SK-N-SH (cell line): ENCODE data around the gene MYPN. TPM values are rescaled to one million over a fixed set of nuclear protein-coding genes. Genes with fewer than 3 reads are reported as not detected.

Experiments used
- CTCF ChIA-PET: fragments of 300-600, 350-600 bp; formaldehyde crosslinking; extraction: SDS; loops from one replicate; lab custom pipeline; 2021; lab: Yijun Ruan, JAX
- POLR2A ChIA-PET: fragments of 350-600 bp; sonication (Branson Sonifier 250); formaldehyde crosslinking; extraction: SDS; loops from one replicate; lab custom pipeline; 2020; ENCODE audit warnings: antibody characterized with exemption, inconsistent platforms; lab: Yijun Ruan, JAX
- DNase-seq: peaks from one replicate; pipeline ENCODE4 v3.0.0; 2012
- H2AFZ ChIP-seq: fragments of 200-600 bp; sonication (generic); 2 replicates; pipeline ENCODE4 v1.8.1; 2016; ENCODE audit warnings: antibody characterized with exemption, mild to moderate bottlenecking, low read depth
- H3F3A ChIP-seq: fragments of 200-600 bp; sonication (generic); replicated peaks from 2 replicates; pipeline ENCODE3; 2016; ENCODE audit warnings: antibody characterized with exemption, mild to moderate bottlenecking; ENCODE audit not compliant: insufficient read depth
- H3K27ac ChIP-seq, 2 experiments: fragments of 200-500 bp in 1 of 2; fragments of 200-600 bp in 1 of 2; sonication (Bioruptor generic) in 1 of 2; sonication (generic), shearing (Covaris generic) in 1 of 2; 2 replicates each; pipeline versions ENCODE4 v1.5.1 to v1.6.1; 2014 to 2016; ENCODE audit warnings: low read depth in 2 of 2, inconsistent platforms in 1 of 2, low read length in 1 of 2, mild to moderate bottlenecking in 1 of 2, mixed read lengths in 1 of 2
- H3K27me3 ChIP-seq: fragments of 200-600 bp; sonication (generic), shearing (Covaris generic); 2 replicates; pipeline ENCODE4 v1.6.1; 2016; ENCODE audit warnings: mixed run types; ENCODE audit not compliant: insufficient read depth
- H3K36me3 ChIP-seq, 2 experiments: fragments of 200-500 bp in 1 of 2; fragments of 200-600 bp in 1 of 2; sonication (Bioruptor generic) in 1 of 2; sonication (generic) in 1 of 2; replicated peaks in 1 of 2; 2 replicates each; pipeline versions ENCODE3 to v1.5.1; 2014 to 2016; ENCODE audit warnings: low read length in 1 of 2, mild to moderate bottlenecking in 1 of 2; ENCODE audit not compliant: insufficient read depth in 2 of 2, control insufficient read depth in 1 of 2
- H3K4me1 ChIP-seq, 2 experiments: fragments of 200-500 bp in 1 of 2; fragments of 200-600 bp in 1 of 2; sonication (Bioruptor generic) in 1 of 2; sonication (generic), shearing (Covaris generic) in 1 of 2; 2 replicates each; pipeline versions ENCODE4 v1.5.1 to v1.6.1; 2014 to 2016; ENCODE audit warnings: low read depth in 1 of 2, low read length in 1 of 2, mixed run types in 1 of 2; ENCODE audit not compliant: insufficient read depth in 2 of 2, control insufficient read depth in 1 of 2
- H3K4me2 ChIP-seq: fragments of 200-600 bp; sonication (generic), shearing (Covaris generic); 2 replicates; pipeline ENCODE4 v1.6.1; 2017; ENCODE audit warnings: mixed run types
- H3K4me3 ChIP-seq, 2 experiments: fragments of 200-500 bp in 1 of 2; fragments of 200-600 bp in 1 of 2; sonication (Bioruptor generic) in 1 of 2; sonication (generic), shearing (Covaris generic) in 1 of 2; 2 replicates each; pipeline versions ENCODE4 v1.5.1 to v1.8.1; 2014 to 2016; ENCODE audit warnings: low read depth in 2 of 2, inconsistent platforms in 1 of 2, low read length in 1 of 2, mild to moderate bottlenecking in 1 of 2, mixed read lengths in 1 of 2, moderate library complexity in 1 of 2
- H3K79me2 ChIP-seq: fragments of 200-600 bp; sonication (generic); 2 replicates; pipeline ENCODE4 v1.8.1; 2017; ENCODE audit warnings: mild to moderate bottlenecking; ENCODE audit not compliant: insufficient read depth
- H3K9ac ChIP-seq: fragments of 200-600 bp; sonication (generic); 2 replicates; pipeline ENCODE4 v1.6.1; 2017; ENCODE audit warnings: mixed run types
- H3K9me2 ChIP-seq: fragments of 200-600 bp; sonication (generic); 2 replicates; pipeline ENCODE4 v1.6.1; 2017; ENCODE audit warnings: mixed run types
- H3K9me3 ChIP-seq: fragments of 200-600 bp; sonication (generic); 2 replicates; pipeline ENCODE4 v1.6.1; 2017; ENCODE audit warnings: mixed run types, mild to moderate bottlenecking, moderate library complexity
- H4K20me1 ChIP-seq: fragments of 200-600 bp; sonication (generic); 2 replicates; pipeline ENCODE4 v1.6.1; 2017; ENCODE audit warnings: mild to moderate bottlenecking, mixed run types; ENCODE audit not compliant: insufficient read depth
- EZH2phosphoT487 ChIP-seq: fragments of 200-600 bp; sonication (generic); IDR thresholded peaks from 2 replicates; pipeline ENCODE4 v1.6.1; 2017; ENCODE audit warnings: low read depth, mixed run types, mild to moderate bottlenecking, antibody characterized with exemption, moderate library complexity, borderline replicate concordance
- FOXJ3 ChIP-seq: sonication (generic); formaldehyde crosslinking; IDR thresholded peaks from 2 replicates; pipeline ENCODE4 v1.5.1; 2020; ENCODE audit warnings: mild to moderate bottlenecking, missing genetic modification reagents
- IRF3 ChIP-seq: fragments of 150-350 bp; IDR thresholded peaks from 2 replicates; pipeline ENCODE4 v1.6.1; 2016; ENCODE audit warnings: mild to moderate bottlenecking, low read depth, low read length
- MXI1 ChIP-seq: IDR thresholded peaks from 2 replicates; pipeline ENCODE4 v1.6.1; 2012; ENCODE audit warnings: mild to moderate bottlenecking, low read depth, low read length, improper control_type of control experiment
- NFIC ChIP-seq: IDR thresholded peaks from 2 replicates; pipeline ENCODE4 v1.4.0; 2012; ENCODE audit warnings: borderline replicate concordance
- POLR2AphosphoS5 ChIP-seq: IDR thresholded peaks from 2 replicates; pipeline ENCODE4 v1.6.1; 2012; ENCODE audit warnings: low read depth, low read length
- RAD21 ChIP-seq: IDR thresholded peaks from 2 replicates; pipeline ENCODE4 v1.6.1; 2012; ENCODE audit warnings: mild to moderate bottlenecking, low read length
- RCOR1 ChIP-seq: fragments of 150-350 bp; IDR thresholded peaks from 2 replicates; pipeline ENCODE4 v1.6.1; 2017; ENCODE audit warnings: antibody characterized with exemption, low read length
- RFX5 ChIP-seq: IDR thresholded peaks from 2 replicates; pipeline ENCODE4 v1.6.1; 2012; ENCODE audit warnings: mild to moderate bottlenecking, improper control_type of control experiment, low read length
- SMC3 ChIP-seq: IDR thresholded peaks from 2 replicates; pipeline ENCODE4 v1.6.1; 2012; ENCODE audit warnings: low read depth, low read length, improper control_type of control experiment
- TAF1 ChIP-seq: IDR thresholded peaks from 2 replicates; pipeline ENCODE4 v1.6.1; 2012; ENCODE audit warnings: low read depth, mild to moderate bottlenecking, low read length, moderate library complexity, borderline replicate concordance
- YY1 ChIP-seq: IDR thresholded peaks from 2 replicates; pipeline ENCODE4 v1.4.0; 2012; ENCODE audit warnings: low read depth, mild to moderate bottlenecking
- WGBS: methylation state at CpG from one replicate; pipeline ENCODE4 v1.1.6; 2017; ENCODE audit warnings: low lambda C conversion rate; 5-methylcytosine and 5-hydroxymethylcytosine counted together
- polyA plus RNA-seq, 3 experiments: library from polyadenylated mRNA; depleted of rRNA; stranded (reverse); fragments of >200 nt; gene quantifications; 2 replicates each; pipeline ENCODE4 v1.2.3, GENCODE V29; 2012
- TF ChIP-seq, protein P1 (sequence below): IDR thresholded peaks from 2 replicates; pipeline ENCODE4; 2012
- TF ChIP-seq, protein P2 (sequence below): IDR thresholded peaks from 2 replicates; pipeline ENCODE4 v1.4.0; 2012; ENCODE audit warnings: low read depth, borderline replicate concordance
- TF ChIP-seq, protein P3 (sequence below): fragments of 150-350 bp; IDR thresholded peaks from 2 replicates; pipeline ENCODE4 v1.6.1; 2017; ENCODE audit warnings: antibody characterized with exemption, low read length, low read depth, borderline replicate concordance
- TF ChIP-seq, protein P4 (sequence below): IDR thresholded peaks from 2 replicates; pipeline ENCODE4 v1.4.0; 2012; ENCODE audit warnings: low read depth, borderline replicate concordance

Gene MYPN
- polyA plus RNA-seq, 1 of the 3 experiments (the other 2 are of a cell fraction): 0.43 TPM

DNA sequence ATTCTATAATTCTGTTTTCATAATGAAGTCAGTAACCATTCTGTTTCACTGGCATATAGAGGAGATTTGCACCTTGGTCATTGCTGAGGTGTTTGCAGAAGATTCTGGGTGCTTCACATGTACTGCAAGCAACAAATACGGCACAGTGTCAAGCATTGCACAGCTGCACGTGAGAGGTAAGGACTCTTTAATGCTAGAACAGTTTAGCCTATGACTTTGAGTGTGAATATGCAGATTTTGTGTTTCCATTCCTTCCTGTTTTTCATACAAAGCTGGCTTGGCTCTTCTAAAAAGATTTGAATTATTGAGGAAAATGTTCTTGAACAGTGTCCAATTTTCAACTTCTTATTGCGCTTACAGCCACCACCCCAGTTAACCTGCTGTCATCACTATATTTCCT, 56.4 kb downstream of the MYPN start:
- H3F3A ChIP-seq: peaks cover 4% of the 10 kb centered on the region
- WGBS: 87% methylated on average over 3 of the region's 3 CpGs
- no peak for DNase-seq
- no peak overlapping the region for H3K4me2 ChIP-seq
- H3K27ac ChIP-seq: no peak overlapping the region
- no peaks in the 10 kb centered on the region for H3K27me3 ChIP-seq
- TF ChIP-seq POLR2AphosphoS5 (no peak), MXI1 (no peak), NFIC (no peak), TAF1 (no peak), YY1 (no peak), FOXJ3 (CRISPR knock-in tag) (no peak), EZH2phosphoT487 (no peak), SMC3 (no peak), RCOR1 (no peak), RFX5 (no peak), IRF3 (no peak), RAD21 (no peak)
- TF ChIP-seq, protein P1, sequence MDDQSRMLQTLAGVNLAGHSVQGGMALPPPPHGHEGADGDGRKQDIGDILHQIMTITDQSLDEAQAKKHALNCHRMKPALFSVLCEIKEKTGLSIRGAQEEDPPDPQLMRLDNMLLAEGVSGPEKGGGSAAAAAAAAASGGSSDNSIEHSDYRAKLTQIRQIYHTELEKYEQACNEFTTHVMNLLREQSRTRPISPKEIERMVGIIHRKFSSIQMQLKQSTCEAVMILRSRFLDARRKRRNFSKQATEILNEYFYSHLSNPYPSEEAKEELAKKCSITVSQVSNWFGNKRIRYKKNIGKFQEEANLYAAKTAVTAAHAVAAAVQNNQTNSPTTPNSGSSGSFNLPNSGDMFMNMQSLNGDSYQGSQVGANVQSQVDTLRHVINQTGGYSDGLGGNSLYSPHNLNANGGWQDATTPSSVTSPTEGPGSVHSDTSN: no peak
- TF ChIP-seq, protein P2, sequence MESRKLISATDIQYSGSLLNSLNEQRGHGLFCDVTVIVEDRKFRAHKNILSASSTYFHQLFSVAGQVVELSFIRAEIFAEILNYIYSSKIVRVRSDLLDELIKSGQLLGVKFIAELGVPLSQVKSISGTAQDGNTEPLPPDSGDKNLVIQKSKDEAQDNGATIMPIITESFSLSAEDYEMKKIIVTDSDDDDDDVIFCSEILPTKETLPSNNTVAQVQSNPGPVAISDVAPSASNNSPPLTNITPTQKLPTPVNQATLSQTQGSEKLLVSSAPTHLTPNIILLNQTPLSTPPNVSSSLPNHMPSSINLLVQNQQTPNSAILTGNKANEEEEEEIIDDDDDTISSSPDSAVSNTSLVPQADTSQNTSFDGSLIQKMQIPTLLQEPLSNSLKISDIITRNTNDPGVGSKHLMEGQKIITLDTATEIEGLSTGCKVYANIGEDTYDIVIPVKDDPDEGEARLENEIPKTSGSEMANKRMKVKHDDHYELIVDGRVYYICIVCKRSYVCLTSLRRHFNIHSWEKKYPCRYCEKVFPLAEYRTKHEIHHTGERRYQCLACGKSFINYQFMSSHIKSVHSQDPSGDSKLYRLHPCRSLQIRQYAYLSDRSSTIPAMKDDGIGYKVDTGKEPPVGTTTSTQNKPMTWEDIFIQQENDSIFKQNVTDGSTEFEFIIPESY: no peak
- TF ChIP-seq, protein P3, sequence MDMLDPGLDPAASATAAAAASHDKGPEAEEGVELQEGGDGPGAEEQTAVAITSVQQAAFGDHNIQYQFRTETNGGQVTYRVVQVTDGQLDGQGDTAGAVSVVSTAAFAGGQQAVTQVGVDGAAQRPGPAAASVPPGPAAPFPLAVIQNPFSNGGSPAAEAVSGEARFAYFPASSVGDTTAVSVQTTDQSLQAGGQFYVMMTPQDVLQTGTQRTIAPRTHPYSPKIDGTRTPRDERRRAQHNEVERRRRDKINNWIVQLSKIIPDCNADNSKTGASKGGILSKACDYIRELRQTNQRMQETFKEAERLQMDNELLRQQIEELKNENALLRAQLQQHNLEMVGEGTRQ: no peak
- TF ChIP-seq, protein P4, sequence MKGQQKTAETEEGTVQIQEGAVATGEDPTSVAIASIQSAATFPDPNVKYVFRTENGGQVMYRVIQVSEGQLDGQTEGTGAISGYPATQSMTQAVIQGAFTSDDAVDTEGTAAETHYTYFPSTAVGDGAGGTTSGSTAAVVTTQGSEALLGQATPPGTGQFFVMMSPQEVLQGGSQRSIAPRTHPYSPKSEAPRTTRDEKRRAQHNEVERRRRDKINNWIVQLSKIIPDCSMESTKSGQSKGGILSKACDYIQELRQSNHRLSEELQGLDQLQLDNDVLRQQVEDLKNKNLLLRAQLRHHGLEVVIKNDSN: no peak
- TF ChIP-seq, all 33 proteins: peak for 0
- H3K4me3 ChIP-seq: no peak overlapping the region
- peaks cover 0 to 4% of the 10 kb centered on the region in 2 experiments; a peak in 1 of 4 replicates for H3K4me1 ChIP-seq
- POLR2A ChIA-PET: no interaction called here
- H3K9me3 ChIP-seq: no peaks in the 10 kb centered on the region
- no peak overlapping the region for H2AFZ ChIP-seq
- CTCF ChIA-PET: interaction anchor here (1.1 to 3.7 kb wide), 3 partner anchors 9 to 136 kb away, joined by 4 to 24 read pairs (median 4); no protein-coding TSS in a partner anchor
- H3K9ac ChIP-seq: no peak overlapping the region
- H3K36me3 ChIP-seq: no peaks in the 10 kb centered on the region
- no peaks in the 10 kb centered on the region for H3K9me2 ChIP-seq
- H3K79me2 ChIP-seq: no peaks in the 10 kb centered on the region
- H4K20me1 ChIP-seq: no peaks in the 10 kb centered on the region
